HEK293 (cell line): ENCODE results near the gene MYRIP.

Experiments
- TCF7L2 ChIP-seq: IDR thresholded peaks from 2 replicates; pipeline ENCODE4 v1.6.1; 2011; ENCODE audit warnings: low read depth, mild to moderate bottlenecking, inconsistent platforms, low read length, moderate library complexity, borderline replicate concordance
- ZBTB48 ChIP-seq: fragments of 450-650 bp; formaldehyde crosslinking; IDR thresholded peaks from 2 replicates; pipeline ENCODE4 v1.5.1; 2016; ENCODE audit warnings: missing biosample characterization, missing genetic modification characterization
- ZNF133 ChIP-seq: fragments of 450-650 bp; formaldehyde crosslinking; IDR thresholded peaks from 2 replicates; pipeline ENCODE4 v1.5.1; 2016; ENCODE audit warnings: missing biosample characterization, missing genetic modification characterization
- ZNF426 ChIP-seq: fragments of 450-650 bp; formaldehyde crosslinking; IDR thresholded peaks from 2 replicates; pipeline ENCODE4 v1.5.1; 2017; ENCODE audit warnings: missing biosample characterization, missing genetic modification characterization, mild to moderate bottlenecking, inconsistent platforms, moderate library complexity
- ZNF449 ChIP-seq: fragments of 450-650 bp; formaldehyde crosslinking; IDR thresholded peaks from 2 replicates; pipeline ENCODE4 v1.5.1; 2017; ENCODE audit warnings: missing biosample characterization, mild to moderate bottlenecking, missing genetic modification characterization, moderate library complexity
- ZNF558 ChIP-seq: fragments of 450-650 bp; formaldehyde crosslinking; IDR thresholded peaks from 2 replicates; pipeline ENCODE4 v1.5.1; 2016; ENCODE audit warnings: missing biosample characterization, missing genetic modification characterization
- ZNF629 ChIP-seq: fragments of 450-650 bp; formaldehyde crosslinking; IDR thresholded peaks from 2 replicates; pipeline ENCODE4 v1.5.1; 2017; ENCODE audit warnings: missing biosample characterization, missing genetic modification characterization
- ZNF654 ChIP-seq: fragments of 450-650 bp; formaldehyde crosslinking; IDR thresholded peaks from 2 replicates; pipeline ENCODE4 v1.5.1; 2016; ENCODE audit warnings: low read depth, missing biosample characterization, missing genetic modification characterization
- ZNF701 ChIP-seq: fragments of 450-650 bp; formaldehyde crosslinking; IDR thresholded peaks from 2 replicates; pipeline ENCODE4 v1.5.1; 2016; ENCODE audit warnings: missing biosample characterization, missing genetic modification characterization
- ZNF777 ChIP-seq: fragments of 450-650 bp; formaldehyde crosslinking; IDR thresholded peaks from 2 replicates; pipeline ENCODE4 v1.5.1; 2017; ENCODE audit warnings: missing biosample characterization, missing genetic modification characterization, borderline replicate concordance
- TF ChIP-seq, protein P1 (sequence below): fragments of 450-650 bp; formaldehyde crosslinking; IDR thresholded peaks from 2 replicates; pipeline ENCODE4 v1.5.1; 2016; ENCODE audit warnings: missing biosample characterization, missing genetic modification characterization
- TF ChIP-seq, protein P2 (sequence below): fragments of 450-650 bp; formaldehyde crosslinking; IDR thresholded peaks from 2 replicates; pipeline ENCODE4 v1.5.1; 2016; ENCODE audit warnings: missing biosample characterization, missing genetic modification characterization
- TF ChIP-seq, protein P3 (sequence below): IDR thresholded peaks from 2 replicates; pipeline ENCODE4 v1.6.1; 2011; ENCODE audit warnings: mild to moderate bottlenecking, low read depth, low read length, borderline replicate concordance

DNA sequence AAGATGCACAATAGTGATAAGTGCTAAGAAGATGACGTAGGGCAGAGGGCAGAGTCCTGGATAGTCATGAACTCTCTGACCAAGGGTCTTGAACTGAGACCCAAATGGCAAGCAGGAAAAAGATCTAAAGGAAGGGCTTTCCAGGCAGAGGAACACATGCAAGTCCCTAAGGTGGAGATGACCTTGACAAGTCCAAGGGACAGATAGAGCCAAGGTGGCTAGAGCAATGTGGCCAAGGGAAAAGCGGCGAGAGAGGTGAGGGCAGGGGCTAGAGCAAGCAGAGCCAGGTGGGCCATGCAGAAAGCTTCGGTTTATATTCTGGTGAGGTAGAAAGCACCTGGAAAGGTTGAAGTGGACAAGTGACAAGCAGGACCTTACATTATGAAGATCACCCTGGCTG lies 414.4 kb downstream of the MYRIP start:
- TF ChIP-seq, protein P1, sequence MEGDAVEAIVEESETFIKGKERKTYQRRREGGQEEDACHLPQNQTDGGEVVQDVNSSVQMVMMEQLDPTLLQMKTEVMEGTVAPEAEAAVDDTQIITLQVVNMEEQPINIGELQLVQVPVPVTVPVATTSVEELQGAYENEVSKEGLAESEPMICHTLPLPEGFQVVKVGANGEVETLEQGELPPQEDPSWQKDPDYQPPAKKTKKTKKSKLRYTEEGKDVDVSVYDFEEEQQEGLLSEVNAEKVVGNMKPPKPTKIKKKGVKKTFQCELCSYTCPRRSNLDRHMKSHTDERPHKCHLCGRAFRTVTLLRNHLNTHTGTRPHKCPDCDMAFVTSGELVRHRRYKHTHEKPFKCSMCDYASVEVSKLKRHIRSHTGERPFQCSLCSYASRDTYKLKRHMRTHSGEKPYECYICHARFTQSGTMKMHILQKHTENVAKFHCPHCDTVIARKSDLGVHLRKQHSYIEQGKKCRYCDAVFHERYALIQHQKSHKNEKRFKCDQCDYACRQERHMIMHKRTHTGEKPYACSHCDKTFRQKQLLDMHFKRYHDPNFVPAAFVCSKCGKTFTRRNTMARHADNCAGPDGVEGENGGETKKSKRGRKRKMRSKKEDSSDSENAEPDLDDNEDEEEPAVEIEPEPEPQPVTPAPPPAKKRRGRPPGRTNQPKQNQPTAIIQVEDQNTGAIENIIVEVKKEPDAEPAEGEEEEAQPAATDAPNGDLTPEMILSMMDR = no peak
- TF ChIP-seq ZNF133 (tag by site-specific recombination) = no peak
- TF ChIP-seq ZNF558 (tag by site-specific recombination) = no peak
- TF ChIP-seq, protein P2, sequence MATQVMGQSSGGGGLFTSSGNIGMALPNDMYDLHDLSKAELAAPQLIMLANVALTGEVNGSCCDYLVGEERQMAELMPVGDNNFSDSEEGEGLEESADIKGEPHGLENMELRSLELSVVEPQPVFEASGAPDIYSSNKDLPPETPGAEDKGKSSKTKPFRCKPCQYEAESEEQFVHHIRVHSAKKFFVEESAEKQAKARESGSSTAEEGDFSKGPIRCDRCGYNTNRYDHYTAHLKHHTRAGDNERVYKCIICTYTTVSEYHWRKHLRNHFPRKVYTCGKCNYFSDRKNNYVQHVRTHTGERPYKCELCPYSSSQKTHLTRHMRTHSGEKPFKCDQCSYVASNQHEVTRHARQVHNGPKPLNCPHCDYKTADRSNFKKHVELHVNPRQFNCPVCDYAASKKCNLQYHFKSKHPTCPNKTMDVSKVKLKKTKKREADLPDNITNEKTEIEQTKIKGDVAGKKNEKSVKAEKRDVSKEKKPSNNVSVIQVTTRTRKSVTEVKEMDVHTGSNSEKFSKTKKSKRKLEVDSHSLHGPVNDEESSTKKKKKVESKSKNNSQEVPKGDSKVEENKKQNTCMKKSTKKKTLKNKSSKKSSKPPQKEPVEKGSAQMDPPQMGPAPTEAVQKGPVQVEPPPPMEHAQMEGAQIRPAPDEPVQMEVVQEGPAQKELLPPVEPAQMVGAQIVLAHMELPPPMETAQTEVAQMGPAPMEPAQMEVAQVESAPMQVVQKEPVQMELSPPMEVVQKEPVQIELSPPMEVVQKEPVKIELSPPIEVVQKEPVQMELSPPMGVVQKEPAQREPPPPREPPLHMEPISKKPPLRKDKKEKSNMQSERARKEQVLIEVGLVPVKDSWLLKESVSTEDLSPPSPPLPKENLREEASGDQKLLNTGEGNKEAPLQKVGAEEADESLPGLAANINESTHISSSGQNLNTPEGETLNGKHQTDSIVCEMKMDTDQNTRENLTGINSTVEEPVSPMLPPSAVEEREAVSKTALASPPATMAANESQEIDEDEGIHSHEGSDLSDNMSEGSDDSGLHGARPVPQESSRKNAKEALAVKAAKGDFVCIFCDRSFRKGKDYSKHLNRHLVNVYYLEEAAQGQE (tag by site-specific recombination) = no peak
- TF ChIP-seq ZNF629 (tag by site-specific recombination) = no peak
- no peak for TF ChIP-seq ZNF654
- TF ChIP-seq ZNF449 (tag by site-specific recombination) = no peak
- TF ChIP-seq ZNF426 (tag by site-specific recombination) = no peak
- TF ChIP-seq, protein P3, sequence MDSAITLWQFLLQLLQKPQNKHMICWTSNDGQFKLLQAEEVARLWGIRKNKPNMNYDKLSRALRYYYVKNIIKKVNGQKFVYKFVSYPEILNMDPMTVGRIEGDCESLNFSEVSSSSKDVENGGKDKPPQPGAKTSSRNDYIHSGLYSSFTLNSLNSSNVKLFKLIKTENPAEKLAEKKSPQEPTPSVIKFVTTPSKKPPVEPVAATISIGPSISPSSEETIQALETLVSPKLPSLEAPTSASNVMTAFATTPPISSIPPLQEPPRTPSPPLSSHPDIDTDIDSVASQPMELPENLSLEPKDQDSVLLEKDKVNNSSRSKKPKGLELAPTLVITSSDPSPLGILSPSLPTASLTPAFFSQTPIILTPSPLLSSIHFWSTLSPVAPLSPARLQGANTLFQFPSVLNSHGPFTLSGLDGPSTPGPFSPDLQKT = no peak
- no peak for TF ChIP-seq ZBTB48 (tag by site-specific recombination)
- no peak for TF ChIP-seq ZNF701 (tag by site-specific recombination)
- no peak for TF ChIP-seq ZNF777 (tag by site-specific recombination)
- TF ChIP-seq TCF7L2 = no peak
